AG10803 (cell line): ENCODE data around the gene CCR1.

Experiments used
- DNase-seq: peaks from one replicate; pipeline ENCODE4 v3.0.0; 2010; ENCODE audit warnings: low read depth
- H3K4me3 ChIP-seq: 2 replicates; pipeline ENCODE4 v1.5.1; 2011; ENCODE audit warnings: mild to moderate bottlenecking, low read length, control low read depth
- CTCF ChIP-seq: conservative IDR thresholded peaks from 2 replicates; pipeline ENCODE4 v1.5.1; 2011; ENCODE audit warnings: mild to moderate bottlenecking, low read length, control low read depth, inconsistent platforms

CCR1 gene

GRCh38 chr3:46192939-46193338 lies 15.2 kb downstream of the CCR1 start:
- no peak for TF ChIP-seq CTCF
- no peak for DNase-seq
- H3K4me3 ChIP-seq, result no peak overlapping the region

GRCh38 chr3:46191730-46192129 lies 16.4 kb downstream of the CCR1 start:
- DNase-seq, result no peak
- no peak for TF ChIP-seq CTCF
- no peak overlapping the region for H3K4me3 ChIP-seq

GRCh38 chr3:46188708-46189107 lies 19.4 kb downstream of the CCR1 start:
- no peak overlapping the region for H3K4me3 ChIP-seq
- no peak for DNase-seq
- no peak for TF ChIP-seq CTCF

GRCh38 chr3:46187876-46188275 lies 20.2 kb downstream of the CCR1 start:
- no peak for TF ChIP-seq CTCF
- no peak overlapping the region for H3K4me3 ChIP-seq
- DNase-seq, result peak; percentile 30

GRCh38 chr3:46187341-46187700 lies 20.8 kb downstream of the CCR1 start:
- no peak for DNase-seq
- no peak for TF ChIP-seq CTCF
- H3K4me3 ChIP-seq, result no peak overlapping the region

- H3K4me3 ChIP-seq, result no peak overlapping the region
- no peak for DNase-seq
- TF ChIP-seq CTCF, result no peak
Observed at GRCh38 chr3:46186471-46187340, 21.4 kb downstream of the CCR1 start.

GRCh38 chr3:46184469-46184868 lies 23.6 kb downstream of the CCR1 start:
- no peak overlapping the region for H3K4me3 ChIP-seq
- peak; percentile 81 for DNase-seq
- TF ChIP-seq CTCF, result no peak
